SK-N-SH treated with all-trans-retinoic acid at 6 μM for 48 hours (cell line): ENCODE results near the gene CACNA1C.

Experiments
- ATAC-seq: fragments of 200-7000 bp; cut with Tn5 transposase; 3 replicates; pipeline ENCODE4 v1.9.1; 2020; ENCODE audit warnings: mild to moderate bottlenecking, moderate library complexity
- BACH2 ChIP-seq: fragments of 250-450 bp; sonication (Bioruptor Pico); IDR thresholded peaks from 2 replicates; pipeline ENCODE4 v1.9.0; 2021; ENCODE audit warnings: mild to moderate bottlenecking, borderline replicate concordance
- CSDC2 ChIP-seq: fragments of 250-450 bp; sonication (Bioruptor Pico); IDR thresholded peaks from 2 replicates; pipeline ENCODE4 v1.5.0; 2020; ENCODE audit warnings: mild to moderate bottlenecking, moderate library complexity
- ESRRG ChIP-seq: fragments of 250-450 bp; sonication (Bioruptor Pico); IDR thresholded peaks from 2 replicates; pipeline ENCODE4 v1.6.1; 2021; ENCODE audit warnings: mild to moderate bottlenecking
- GLIS3 ChIP-seq: fragments of 250-450 bp; sonication (Bioruptor Pico); IDR thresholded peaks from 2 replicates; pipeline ENCODE4 v1.5.0; 2020; ENCODE audit warnings: mild to moderate bottlenecking, moderate library complexity
- ISL1 ChIP-seq: fragments of 250-450 bp; sonication (Bioruptor Pico); IDR thresholded peaks from 2 replicates; pipeline ENCODE4 v2.1.2; 2022; ENCODE audit warnings: mild to moderate bottlenecking, moderate library complexity
- OSR1 ChIP-seq: fragments of 250-450 bp; sonication (Bioruptor Pico); IDR thresholded peaks from 2 replicates; pipeline ENCODE4 v1.8.0; 2022; ENCODE audit warnings: moderate library complexity, mild to moderate bottlenecking, inconsistent platforms
- POU6F1 ChIP-seq: fragments of 250-450 bp; sonication (Bioruptor Pico); IDR thresholded peaks from 2 replicates; pipeline ENCODE4 v1.8.0; 2021; ENCODE audit warnings: low read depth, mild to moderate bottlenecking, moderate library complexity, borderline replicate concordance
- PPARA ChIP-seq: fragments of 250-450 bp; sonication (Bioruptor Pico); IDR thresholded peaks from 2 replicates; pipeline ENCODE4 v1.5.0; 2020; ENCODE audit warnings: mild to moderate bottlenecking, borderline replicate concordance
- RARB ChIP-seq: fragments of 250-450 bp; sonication (Bioruptor Pico); IDR thresholded peaks from 2 replicates; pipeline ENCODE4 v1.8.0; 2021; ENCODE audit warnings: mild to moderate bottlenecking, moderate library complexity
- SNAI2 ChIP-seq: fragments of 250-450 bp; sonication (Bioruptor Pico); IDR thresholded peaks from 2 replicates; pipeline ENCODE4 v1.5.0; 2020; ENCODE audit warnings: mild to moderate bottlenecking, moderate library complexity
- TCF4 ChIP-seq: fragments of 250-450 bp; sonication (Bioruptor Pico); IDR thresholded peaks from 2 replicates; pipeline ENCODE4 v1.8.0; 2021; ENCODE audit warnings: mild to moderate bottlenecking, moderate library complexity, borderline replicate concordance
- TOX ChIP-seq: fragments of 250-450 bp; sonication (Bioruptor Pico); IDR thresholded peaks from 2 replicates; pipeline ENCODE4 v1.8.0; 2021; ENCODE audit warnings: mild to moderate bottlenecking, moderate library complexity, borderline replicate concordance
- ZC3H10 ChIP-seq: fragments of 250-450 bp; sonication (Bioruptor Pico); IDR thresholded peaks from 2 replicates; pipeline ENCODE4 v1.5.1; 2021; ENCODE audit warnings: mild to moderate bottlenecking, moderate library complexity
- ZFP3 ChIP-seq: fragments of 250-450 bp; sonication (Bioruptor Pico); IDR thresholded peaks from 2 replicates; pipeline ENCODE4 v1.5.0; 2020; ENCODE audit warnings: mild to moderate bottlenecking, moderate library complexity
- ZFP30 ChIP-seq: fragments of 450-650 bp; formaldehyde crosslinking; IDR thresholded peaks from 2 replicates; pipeline ENCODE4 v1.5.0; 2022; ENCODE audit warnings: mild to moderate bottlenecking, moderate library complexity
- ZNF565 ChIP-seq: fragments of 450-650 bp; formaldehyde crosslinking; conservative IDR thresholded peaks from 2 replicates; pipeline ENCODE4 v1.5.0; 2020; ENCODE audit warnings: low read depth, mild to moderate bottlenecking, moderate library complexity
- ZNF70 ChIP-seq: fragments of 450-650 bp; formaldehyde crosslinking; IDR thresholded peaks from 2 replicates; pipeline ENCODE4 v1.5.0; 2020; ENCODE audit warnings: mild to moderate bottlenecking, moderate library complexity
- ZNF8 ChIP-seq: fragments of 450-650 bp; formaldehyde crosslinking; IDR thresholded peaks from 2 replicates; pipeline ENCODE4 v1.5.0; 2020; ENCODE audit warnings: mild to moderate bottlenecking, moderate library complexity
- TF ChIP-seq, protein P1 (sequence below): fragments of 250-450 bp; sonication (Bioruptor Pico); IDR thresholded peaks from 2 replicates; pipeline ENCODE4 v1.5.0; 2020; ENCODE audit warnings: mild to moderate bottlenecking, moderate library complexity
- TF ChIP-seq, protein P2 (sequence below): fragments of 250-450 bp; sonication (Bioruptor Pico); IDR thresholded peaks from 2 replicates; pipeline ENCODE4 v1.5.1; 2021; ENCODE audit warnings: mild to moderate bottlenecking, moderate library complexity
- TF ChIP-seq, protein P3 (sequence below): fragments of 250-450 bp; sonication (Bioruptor Pico); IDR thresholded peaks from 2 replicates; pipeline ENCODE4 v1.8.0; 2020; ENCODE audit warnings: mild to moderate bottlenecking, moderate library complexity, borderline replicate concordance

The CACNA1C gene

DNA sequence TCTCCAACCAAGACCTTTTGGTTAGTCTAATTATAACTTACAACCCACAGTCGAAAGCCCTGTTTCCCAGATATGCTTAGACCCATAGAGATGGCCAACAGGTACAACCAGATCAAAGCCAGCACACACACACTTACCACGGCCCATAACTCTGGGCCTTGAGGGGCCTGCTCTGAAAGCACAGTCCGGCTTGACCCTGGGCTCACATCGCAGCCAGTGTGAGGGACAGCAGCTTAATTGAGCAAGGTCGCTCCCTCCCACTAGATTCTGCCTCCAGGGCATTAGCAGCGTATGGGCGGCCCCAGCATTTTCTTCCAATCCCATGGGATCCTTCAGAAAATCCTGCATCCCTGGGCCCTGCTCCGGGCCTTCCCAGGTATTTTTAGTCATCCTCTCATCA, 584.6 kb downstream of the CACNA1C start:
- ATAC-seq, result no peak
- TF ChIP-seq TOX (CRISPR knock-in tag) (no peak), ESRRG (CRISPR knock-in tag) (no peak), TCF4 (no peak), ZC3H10 (CRISPR knock-in tag) (no peak), ZNF565 (CRISPR knock-in tag) (no peak), ZNF8 (CRISPR knock-in tag) (no peak), OSR1 (CRISPR knock-in tag) (no peak), BACH2 (CRISPR knock-in tag) (no peak), CSDC2 (CRISPR knock-in tag) (no peak), ISL1 (CRISPR knock-in tag) (no peak), RARB (CRISPR knock-in tag) (no peak), GLIS3 (CRISPR knock-in tag) (no peak), ZFP3 (CRISPR knock-in tag) (no peak)
- TF ChIP-seq, protein P1, sequence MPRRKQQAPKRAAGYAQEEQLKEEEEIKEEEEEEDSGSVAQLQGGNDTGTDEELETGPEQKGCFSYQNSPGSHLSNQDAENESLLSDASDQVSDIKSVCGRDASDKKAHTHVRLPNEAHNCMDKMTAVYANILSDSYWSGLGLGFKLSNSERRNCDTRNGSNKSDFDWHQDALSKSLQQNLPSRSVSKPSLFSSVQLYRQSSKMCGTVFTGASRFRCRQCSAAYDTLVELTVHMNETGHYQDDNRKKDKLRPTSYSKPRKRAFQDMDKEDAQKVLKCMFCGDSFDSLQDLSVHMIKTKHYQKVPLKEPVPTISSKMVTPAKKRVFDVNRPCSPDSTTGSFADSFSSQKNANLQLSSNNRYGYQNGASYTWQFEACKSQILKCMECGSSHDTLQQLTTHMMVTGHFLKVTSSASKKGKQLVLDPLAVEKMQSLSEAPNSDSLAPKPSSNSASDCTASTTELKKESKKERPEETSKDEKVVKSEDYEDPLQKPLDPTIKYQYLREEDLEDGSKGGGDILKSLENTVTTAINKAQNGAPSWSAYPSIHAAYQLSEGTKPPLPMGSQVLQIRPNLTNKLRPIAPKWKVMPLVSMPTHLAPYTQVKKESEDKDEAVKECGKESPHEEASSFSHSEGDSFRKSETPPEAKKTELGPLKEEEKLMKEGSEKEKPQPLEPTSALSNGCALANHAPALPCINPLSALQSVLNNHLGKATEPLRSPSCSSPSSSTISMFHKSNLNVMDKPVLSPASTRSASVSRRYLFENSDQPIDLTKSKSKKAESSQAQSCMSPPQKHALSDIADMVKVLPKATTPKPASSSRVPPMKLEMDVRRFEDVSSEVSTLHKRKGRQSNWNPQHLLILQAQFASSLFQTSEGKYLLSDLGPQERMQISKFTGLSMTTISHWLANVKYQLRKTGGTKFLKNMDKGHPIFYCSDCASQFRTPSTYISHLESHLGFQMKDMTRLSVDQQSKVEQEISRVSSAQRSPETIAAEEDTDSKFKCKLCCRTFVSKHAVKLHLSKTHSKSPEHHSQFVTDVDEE (CRISPR knock-in tag), result no peak
- TF ChIP-seq, protein P2, sequence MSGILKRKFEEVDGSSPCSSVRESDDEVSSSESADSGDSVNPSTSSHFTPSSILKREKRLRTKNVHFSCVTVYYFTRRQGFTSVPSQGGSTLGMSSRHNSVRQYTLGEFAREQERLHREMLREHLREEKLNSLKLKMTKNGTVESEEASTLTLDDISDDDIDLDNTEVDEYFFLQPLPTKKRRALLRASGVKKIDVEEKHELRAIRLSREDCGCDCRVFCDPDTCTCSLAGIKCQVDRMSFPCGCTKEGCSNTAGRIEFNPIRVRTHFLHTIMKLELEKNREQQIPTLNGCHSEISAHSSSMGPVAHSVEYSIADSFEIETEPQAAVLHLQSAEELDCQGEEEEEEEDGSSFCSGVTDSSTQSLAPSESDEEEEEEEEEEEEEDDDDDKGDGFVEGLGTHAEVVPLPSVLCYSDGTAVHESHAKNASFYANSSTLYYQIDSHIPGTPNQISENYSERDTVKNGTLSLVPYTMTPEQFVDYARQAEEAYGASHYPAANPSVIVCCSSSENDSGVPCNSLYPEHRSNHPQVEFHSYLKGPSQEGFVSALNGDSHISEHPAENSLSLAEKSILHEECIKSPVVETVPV (CRISPR knock-in tag), result no peak

- ATAC-seq, result no peak
- TF ChIP-seq OSR1 (CRISPR knock-in tag) (no peak), ZNF70 (no peak), ESRRG (CRISPR knock-in tag) (no peak), SNAI2 (no peak), ISL1 (CRISPR knock-in tag) (no peak), GLIS3 (CRISPR knock-in tag) (no peak)
- TF ChIP-seq, protein P2 (CRISPR knock-in tag), result no peak
- TF ChIP-seq, protein P1 (CRISPR knock-in tag), result no peak
- TF ChIP-seq, protein P3, sequence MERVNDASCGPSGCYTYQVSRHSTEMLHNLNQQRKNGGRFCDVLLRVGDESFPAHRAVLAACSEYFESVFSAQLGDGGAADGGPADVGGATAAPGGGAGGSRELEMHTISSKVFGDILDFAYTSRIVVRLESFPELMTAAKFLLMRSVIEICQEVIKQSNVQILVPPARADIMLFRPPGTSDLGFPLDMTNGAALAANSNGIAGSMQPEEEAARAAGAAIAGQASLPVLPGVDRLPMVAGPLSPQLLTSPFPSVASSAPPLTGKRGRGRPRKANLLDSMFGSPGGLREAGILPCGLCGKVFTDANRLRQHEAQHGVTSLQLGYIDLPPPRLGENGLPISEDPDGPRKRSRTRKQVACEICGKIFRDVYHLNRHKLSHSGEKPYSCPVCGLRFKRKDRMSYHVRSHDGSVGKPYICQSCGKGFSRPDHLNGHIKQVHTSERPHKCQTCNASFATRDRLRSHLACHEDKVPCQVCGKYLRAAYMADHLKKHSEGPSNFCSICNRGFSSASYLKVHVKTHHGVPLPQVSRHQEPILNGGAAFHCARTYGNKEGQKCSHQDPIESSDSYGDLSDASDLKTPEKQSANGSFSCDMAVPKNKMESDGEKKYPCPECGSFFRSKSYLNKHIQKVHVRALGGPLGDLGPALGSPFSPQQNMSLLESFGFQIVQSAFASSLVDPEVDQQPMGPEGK, result no peak
Measured at GRCh38 chr12:2638273-2639019, 585.7 kb downstream of the CACNA1C start.

- ATAC-seq, result no peak
- TF ChIP-seq, protein P2 (CRISPR knock-in tag), result no peak
- TF ChIP-seq OSR1 (CRISPR knock-in tag), result no peak
- no peak for TF ChIP-seq PPARA (CRISPR knock-in tag)
- no peak for TF ChIP-seq ISL1 (CRISPR knock-in tag)
- no peak for TF ChIP-seq CSDC2 (CRISPR knock-in tag)
- no peak for TF ChIP-seq POU6F1 (CRISPR knock-in tag)
- no peak for TF ChIP-seq TCF4
- TF ChIP-seq BACH2 (CRISPR knock-in tag), result no peak
- no peak for TF ChIP-seq GLIS3 (CRISPR knock-in tag)
- no peak for TF ChIP-seq ZC3H10 (CRISPR knock-in tag)
- TF ChIP-seq ZFP30 (CRISPR knock-in tag), result no peak
- no peak for TF ChIP-seq TOX (CRISPR knock-in tag)
Measured at GRCh38 chr12:2639020-2639298, 586.2 kb downstream of the CACNA1C start.
